ENCODE results near the gene SLIT3. TPM values are rescaled to one million over a fixed set of nuclear protein-coding genes. Genes with fewer than 3 reads are reported as not detected.

Gene SLIT3
- total RNA-seq, 1 experiment from 2014 or later, result 0.44 TPM

DNA sequence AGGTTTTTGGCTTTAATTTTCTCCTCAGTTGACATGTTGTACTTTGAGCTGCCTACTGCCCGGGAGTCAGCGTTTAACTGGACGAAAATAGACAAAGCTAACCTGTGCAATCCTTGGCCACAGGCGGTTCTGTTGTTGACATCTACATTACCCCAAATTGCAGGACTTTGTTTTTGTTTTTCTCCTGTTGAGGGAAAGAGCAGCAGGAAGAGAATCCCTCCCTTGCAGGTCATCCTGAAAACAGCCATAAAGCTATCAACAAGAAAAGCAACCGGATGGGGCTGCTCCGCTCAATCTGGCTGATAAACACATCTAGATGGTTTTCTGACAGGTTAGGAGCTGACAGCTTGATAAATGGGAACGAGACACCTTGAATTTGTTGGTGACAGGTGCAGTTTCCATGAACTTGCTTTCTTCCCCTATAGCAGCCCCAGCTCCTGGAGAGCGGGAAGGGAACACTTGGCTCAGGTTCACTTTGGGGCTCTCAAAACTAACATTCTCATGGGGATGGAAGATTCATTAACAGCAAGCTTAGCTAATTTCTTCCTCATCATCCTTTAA lies 331.5 kb downstream of the SLIT3 start:
- Histone ChIP-seq H3K79me2 (ENCODE audit: low read length) (no peaks in the 10 kb centered on the region), H3K9ac (ENCODE audit: low read length) (no peak overlapping the region), H3K9me3 (ENCODE audit: low read length) (no peaks in the 10 kb centered on the region), H3K4me1 (ENCODE audit: insufficient read depth, low read length) (no peaks in the 10 kb centered on the region), H2AFZ (ENCODE audit: low read length) (no peak overlapping the region), H3K4me2 (ENCODE audit: low read length) (no peak overlapping the region), H3K36me3 (ENCODE audit: low read depth, low read length) (no peaks in the 10 kb centered on the region), H3F3A (ENCODE audit: low read length, unreplicated experiment) (no peaks in the 10 kb centered on the region), H3K4me3 (ENCODE audit: low read length) (no peak overlapping the region), H4K20me1 (ENCODE audit: low read length) (no peaks in the 10 kb centered on the region), H3K9me2 (replicated peaks; ENCODE audit: low read length) (no peaks in the 10 kb centered on the region), H3K27me3 (ENCODE audit: low read length) (peaks cover 24% of the 10 kb centered on the region), H3K27ac (ENCODE audit: low read length) (no peak overlapping the region)
- DNase-seq (no peak), ATAC-seq (no peak)
- ChIA-PET POLR2A (ENCODE audit: unreplicated experiment) (no interaction called here), CTCF (no interaction called here)
- intact Hi-C loops (cut with micrococcal nuclease), result no loop called here
- no peak for TF ChIP-seq EZH2 (IDR thresholded peaks at IDR 0.05; ENCODE audit: low read length, unreplicated experiment)
- TF ChIP-seq, protein P1, sequence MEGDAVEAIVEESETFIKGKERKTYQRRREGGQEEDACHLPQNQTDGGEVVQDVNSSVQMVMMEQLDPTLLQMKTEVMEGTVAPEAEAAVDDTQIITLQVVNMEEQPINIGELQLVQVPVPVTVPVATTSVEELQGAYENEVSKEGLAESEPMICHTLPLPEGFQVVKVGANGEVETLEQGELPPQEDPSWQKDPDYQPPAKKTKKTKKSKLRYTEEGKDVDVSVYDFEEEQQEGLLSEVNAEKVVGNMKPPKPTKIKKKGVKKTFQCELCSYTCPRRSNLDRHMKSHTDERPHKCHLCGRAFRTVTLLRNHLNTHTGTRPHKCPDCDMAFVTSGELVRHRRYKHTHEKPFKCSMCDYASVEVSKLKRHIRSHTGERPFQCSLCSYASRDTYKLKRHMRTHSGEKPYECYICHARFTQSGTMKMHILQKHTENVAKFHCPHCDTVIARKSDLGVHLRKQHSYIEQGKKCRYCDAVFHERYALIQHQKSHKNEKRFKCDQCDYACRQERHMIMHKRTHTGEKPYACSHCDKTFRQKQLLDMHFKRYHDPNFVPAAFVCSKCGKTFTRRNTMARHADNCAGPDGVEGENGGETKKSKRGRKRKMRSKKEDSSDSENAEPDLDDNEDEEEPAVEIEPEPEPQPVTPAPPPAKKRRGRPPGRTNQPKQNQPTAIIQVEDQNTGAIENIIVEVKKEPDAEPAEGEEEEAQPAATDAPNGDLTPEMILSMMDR (conservative IDR thresholded peaks at IDR 0.05; ENCODE audit: low read depth, low read length), result no peak
- TF ChIP-seq EZH2phosphoT487 (IDR thresholded peaks at IDR 0.05; ENCODE audit: borderline replicate concordance, low read length), result no peak
- BruUV-seq (replicated peaks), result no TSS peak

GRCh38 chr5:168967882-168968620 lies 332.9 kb downstream of the SLIT3 start:
- Histone ChIP-seq H3K9me3 (ENCODE audit: low read length) (no peaks in the 10 kb centered on the region), H3K4me2 (ENCODE audit: low read length) (no peak overlapping the region), H3K4me3 (ENCODE audit: low read length) (no peak overlapping the region), H3K27me3 (ENCODE audit: low read length) (peaks cover 31% of the 10 kb centered on the region), H3K9ac (ENCODE audit: low read length) (no peak overlapping the region), H4K20me1 (ENCODE audit: low read length) (no peaks in the 10 kb centered on the region), H3K36me3 (ENCODE audit: low read depth, low read length) (no peaks in the 10 kb centered on the region), H3K79me2 (ENCODE audit: low read length) (no peaks in the 10 kb centered on the region), H3K4me1 (ENCODE audit: insufficient read depth, low read length) (no peaks in the 10 kb centered on the region), H2AFZ (ENCODE audit: low read length) (no peak overlapping the region), H3K27ac (ENCODE audit: low read length) (no peak overlapping the region), H3K9me2 (replicated peaks; ENCODE audit: low read length) (no peaks in the 10 kb centered on the region), H3F3A (ENCODE audit: low read length, unreplicated experiment) (no peaks in the 10 kb centered on the region)
- ChIA-PET CTCF (no interaction called here), POLR2A (ENCODE audit: unreplicated experiment) (no interaction called here)
- intact Hi-C loops (cut with micrococcal nuclease), result no loop called here
- ATAC-seq, result no peak
- no TSS peak for BruUV-seq (replicated peaks)
- TF ChIP-seq, protein P1 (conservative IDR thresholded peaks at IDR 0.05; ENCODE audit: low read depth, low read length), result no peak
- TF ChIP-seq EZH2 (IDR thresholded peaks at IDR 0.05; ENCODE audit: low read length, unreplicated experiment) (no peak), EZH2phosphoT487 (IDR thresholded peaks at IDR 0.05; ENCODE audit: borderline replicate concordance, low read length) (no peak)
- DNase-seq, result no peak

DNA sequence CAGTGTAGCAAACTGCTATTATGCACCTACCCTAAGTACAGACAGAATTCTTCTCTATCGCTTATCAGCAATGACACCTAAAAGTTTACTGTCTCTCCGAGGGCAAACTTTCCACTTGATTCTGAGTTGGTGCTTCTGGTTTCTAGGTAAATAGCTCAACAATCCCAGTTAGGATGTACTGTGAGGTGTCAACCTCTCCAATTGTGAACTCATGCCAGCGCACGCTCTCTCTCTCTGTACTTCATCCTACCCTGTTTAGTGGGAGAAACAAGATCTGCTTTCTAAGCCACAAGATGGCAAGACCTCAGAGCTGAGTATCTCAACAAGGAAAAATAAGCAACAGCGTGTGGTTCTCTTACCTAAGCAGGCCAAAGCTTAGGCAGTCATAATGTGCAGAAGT lies 335.3 kb downstream of the SLIT3 start:
- intact Hi-C loops (cut with micrococcal nuclease), result no loop called here
- POLR2A ChIA-PET (ENCODE audit: unreplicated experiment), result no interaction called here
- Histone ChIP-seq H2AFZ (ENCODE audit: low read length) (no peak overlapping the region), H3K27ac (ENCODE audit: low read length) (no peak overlapping the region), H4K20me1 (ENCODE audit: low read length) (no peaks in the 10 kb centered on the region), H3K9me2 (replicated peaks; ENCODE audit: low read length) (no peaks in the 10 kb centered on the region), H3F3A (ENCODE audit: low read length, unreplicated experiment) (no peaks in the 10 kb centered on the region), H3K9me3 (ENCODE audit: low read length) (no peaks in the 10 kb centered on the region), H3K4me2 (ENCODE audit: low read length) (no peak overlapping the region), H3K9ac (ENCODE audit: low read length) (no peak overlapping the region), H3K4me1 (ENCODE audit: insufficient read depth, low read length) (no peaks in the 10 kb centered on the region), H3K4me3 (ENCODE audit: low read length) (no peak overlapping the region), H3K79me2 (ENCODE audit: low read length) (no peaks in the 10 kb centered on the region), H3K36me3 (ENCODE audit: low read depth, low read length) (no peaks in the 10 kb centered on the region), H3K27me3 (ENCODE audit: low read length) (peaks cover 33% of the 10 kb centered on the region)
- ATAC-seq, result no peak
- no TSS peak for BruUV-seq (replicated peaks)
- CTCF ChIA-PET, result no interaction called here
- TF ChIP-seq, protein P1 (conservative IDR thresholded peaks at IDR 0.05; ENCODE audit: low read depth, low read length), result no peak
- TF ChIP-seq EZH2 (IDR thresholded peaks at IDR 0.05; ENCODE audit: low read length, unreplicated experiment) (no peak), EZH2phosphoT487 (IDR thresholded peaks at IDR 0.05; ENCODE audit: borderline replicate concordance, low read length) (no peak)
- DNase-seq, result no peak

Measured in PC-3 (cell line).